HepG2 (cell line): Measurements from ENCODE around the gene NRL. TPM values are rescaled to one million over a fixed set of nuclear protein-coding genes. Genes with fewer than 3 reads are reported as not detected.
A peak's percentile ranks its signal among the peaks of the same experiment; 100 is the strongest.

Experiments
- AGO2 ChIP-seq: fragments of 200-400 bp; formaldehyde crosslinking; optimal IDR thresholded peaks from 2 replicates; pipeline ENCODE3; 2017; ENCODE audit warnings: mild to moderate bottlenecking, low read depth, low read length, moderate library complexity
- CHCHD3 ChIP-seq: sonication (generic); formaldehyde crosslinking; IDR thresholded peaks from 2 replicates; pipeline ENCODE4 v1.8.0; 2022; ENCODE audit warnings: mild to moderate bottlenecking, missing genetic modification reagents, moderate library complexity
- CHD2 ChIP-seq: IDR thresholded peaks from 2 replicates; pipeline ENCODE4 v1.6.1; 2011; ENCODE audit warnings: low read depth, low read length, improper control_type of control experiment
- HOXA5 ChIP-seq: sonication (generic); formaldehyde crosslinking; IDR thresholded peaks from 2 replicates; pipeline ENCODE4 v1.4.0; 2020; ENCODE audit warnings: missing genetic modification reagents
- JUND ChIP-seq: sonication (generic); formaldehyde crosslinking; IDR thresholded peaks from 2 replicates; pipeline ENCODE4 v1.8.0; 2022; ENCODE audit warnings: mild to moderate bottlenecking, missing genetic modification reagents
- MAZ ChIP-seq, 2 experiments: sonication (generic) in 1 of 2; formaldehyde crosslinking in 1 of 2; IDR thresholded peaks; 2 replicates each; pipeline versions ENCODE4 v1.5.0 to v1.6.1; 2012 to 2020; ENCODE audit warnings: low read depth in 2 of 2, mild to moderate bottlenecking in 2 of 2, borderline replicate concordance in 1 of 2, improper control_type of control experiment in 1 of 2, low read length in 1 of 2, missing genetic modification reagents in 1 of 2, moderate library complexity in 1 of 2
- NFE2L1 ChIP-seq: sonication (generic); formaldehyde crosslinking; IDR thresholded peaks from 2 replicates; pipeline ENCODE4 v1.4.0; 2020; ENCODE audit warnings: missing genetic modification reagents, mild to moderate bottlenecking, borderline replicate concordance
- RAD21 ChIP-seq: fragments of 450-650 bp; formaldehyde crosslinking; IDR thresholded peaks from 2 replicates; pipeline ENCODE4 v1.5.0; 2020; ENCODE audit warnings: mild to moderate bottlenecking
- RFXAP ChIP-seq: sonication (generic); formaldehyde crosslinking; IDR thresholded peaks from 2 replicates; pipeline ENCODE4 v1.4.0; 2020; ENCODE audit warnings: missing genetic modification reagents, borderline replicate concordance
- SIX1 ChIP-seq: sonication (generic); formaldehyde crosslinking; IDR thresholded peaks from 2 replicates; pipeline ENCODE4 v1.4.0; 2020; ENCODE audit warnings: missing genetic modification reagents, borderline replicate concordance
- YEATS4 ChIP-seq: sonication (generic); formaldehyde crosslinking; IDR thresholded peaks from 2 replicates; pipeline ENCODE4 v1.4.0; 2020; ENCODE audit warnings: missing genetic modification reagents, borderline replicate concordance
- ZFP90 ChIP-seq: sonication (generic); formaldehyde crosslinking; IDR thresholded peaks from 2 replicates; pipeline ENCODE4 v1.8.0; 2022; ENCODE audit warnings: missing genetic modification reagents, mild to moderate bottlenecking, inconsistent platforms, borderline replicate concordance
- ZNF124 ChIP-seq: sonication (generic); formaldehyde crosslinking; IDR thresholded peaks from 2 replicates; pipeline ENCODE4 v1.4.0; 2020; ENCODE audit warnings: missing genetic modification reagents
- ZNF30 ChIP-seq: sonication (generic); formaldehyde crosslinking; IDR thresholded peaks from 2 replicates; pipeline ENCODE4 v1.5.0; 2020; ENCODE audit warnings: mild to moderate bottlenecking, missing genetic modification reagents
- ZNF329 ChIP-seq: sonication (generic); formaldehyde crosslinking; IDR thresholded peaks from 2 replicates; pipeline ENCODE4 v1.9.0; 2021; ENCODE audit warnings: low read depth, mild to moderate bottlenecking, missing genetic modification reagents
- ZNF335 ChIP-seq: sonication (generic); formaldehyde crosslinking; IDR thresholded peaks from 2 replicates; pipeline ENCODE4 v1.4.0; 2020; ENCODE audit warnings: missing genetic modification reagents
- ZNF432 ChIP-seq: sonication (generic); formaldehyde crosslinking; IDR thresholded peaks from 2 replicates; pipeline ENCODE4 v1.5.0; 2020; ENCODE audit warnings: missing genetic modification reagents, mild to moderate bottlenecking, borderline replicate concordance
- ZNF572 ChIP-seq: sonication (generic); formaldehyde crosslinking; IDR thresholded peaks from 2 replicates; pipeline ENCODE4 v1.5.1; 2020; ENCODE audit warnings: mild to moderate bottlenecking, missing genetic modification reagents
- ZNF772 ChIP-seq: sonication (generic); formaldehyde crosslinking; IDR thresholded peaks from 2 replicates; pipeline ENCODE4 v1.5.0; 2020; ENCODE audit warnings: mild to moderate bottlenecking, missing genetic modification reagents
- ZNF777 ChIP-seq: sonication (generic); formaldehyde crosslinking; IDR thresholded peaks from 2 replicates; pipeline ENCODE4 v1.4.0; 2020; ENCODE audit warnings: missing genetic modification reagents
- ZSCAN22 ChIP-seq: sonication (generic); formaldehyde crosslinking; IDR thresholded peaks from 2 replicates; pipeline ENCODE4 v1.4.0; 2020; ENCODE audit warnings: mild to moderate bottlenecking, missing genetic modification reagents
- polyA plus RNA-seq, 8 experiments: library from polyadenylated mRNA; depleted of rRNA in 3 of 8; stranded (reverse) in 7 of 8; unstranded in 1 of 8; fragments of >200 nt; fragmentation: Illumina TruSeq in 4 of 8; extraction: Trizol in 4 of 8; gene quantifications; 2 replicates each; pipeline versions ENCODE4 v1.2.1 to v1.2.3, GENCODE V29; 2011 to 2016; ENCODE audit warnings: low read depth in 4 of 8, missing spikeins in 1 of 8, mixed read lengths in 1 of 8; ENCODE audit not compliant: insufficient read depth in 1 of 8
- total RNA-seq, 5 experiments: library from RNA; depleted of rRNA; stranded (reverse); fragments of >200 nt; fragmentation: Illumina TruSeq; extraction: Trizol; gene quantifications; 2 replicates each; pipeline ENCODE4 v1.2.3, GENCODE V29; 2016; ENCODE audit warnings: low read depth in 1 of 5
- TF ChIP-seq, protein P1 (sequence below): sonication (generic); formaldehyde crosslinking; IDR thresholded peaks from 2 replicates; pipeline ENCODE4 v1.5.0; 2020; ENCODE audit warnings: mild to moderate bottlenecking, missing genetic modification reagents, borderline replicate concordance
- TF ChIP-seq, protein P2 (sequence below): sonication (generic); formaldehyde crosslinking; IDR thresholded peaks from 2 replicates; pipeline ENCODE4 v1.4.0; 2020; ENCODE audit warnings: missing genetic modification reagents

The NRL gene
- total and polyA plus RNA-seq, 2 of the 13 experiments (the other 11 are each of a cell fraction or from before 2014, with no cell fraction given): 2.5 to 4.7 TPM

DNA sequence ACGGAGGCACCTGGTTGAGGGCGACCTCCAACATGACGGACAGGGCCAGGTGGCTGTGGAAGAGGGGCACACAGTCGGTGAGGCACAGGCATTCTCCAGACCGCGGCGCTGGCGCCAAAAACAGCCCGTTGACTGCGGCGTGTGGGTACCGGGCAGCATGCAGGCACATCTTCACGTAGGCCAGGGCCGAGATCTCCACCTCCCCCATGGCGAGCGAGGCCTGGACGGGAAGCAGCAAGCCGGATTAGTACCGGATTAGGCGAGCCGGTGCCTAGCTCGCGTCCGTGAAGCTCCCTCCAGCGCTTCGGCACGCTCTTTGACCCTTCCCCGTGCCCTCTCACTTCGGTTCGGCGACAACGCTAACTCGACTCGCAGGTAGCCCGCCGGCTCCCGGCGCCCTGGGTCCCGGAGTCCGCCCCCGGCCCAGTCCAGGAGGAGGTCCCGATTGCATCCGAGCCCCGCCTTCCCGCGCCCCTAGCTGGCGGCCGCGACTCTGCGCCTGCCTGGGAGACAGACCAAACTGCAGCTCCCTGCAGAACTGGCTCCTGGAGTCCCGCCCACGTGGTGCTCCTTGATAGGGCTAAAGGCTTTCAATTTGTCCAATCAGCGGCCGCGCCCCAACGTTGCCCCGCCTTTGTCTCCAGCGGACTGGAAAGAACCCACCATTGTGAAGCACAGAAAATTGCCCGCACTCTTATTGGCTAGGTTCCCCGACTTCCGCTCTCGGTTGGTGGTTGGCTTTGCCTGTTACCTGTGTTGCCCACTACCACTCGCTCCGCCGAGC lies 26.5 kb upstream of the NRL start, which contains the start of gene EMC9 (continued):
- TF ChIP-seq ZSCAN22 (CRISPR knock-in tag): peak; percentile 89
- peak; percentile 99 for TF ChIP-seq RFXAP (CRISPR knock-in tag)
- 0 out of 2 replicates have a peak, but pooled peaks have one; percentile 92 for TF ChIP-seq CHCHD3 (CRISPR knock-in tag)
- no peak for TF ChIP-seq CHD2
- TF ChIP-seq RAD21 (CRISPR knock-in tag): peak; percentile 84
- TF ChIP-seq ZFP90 (CRISPR knock-in tag): peak; percentile 82
- peak; percentile 100 for TF ChIP-seq AGO2
- TF ChIP-seq ZNF335 (CRISPR knock-in tag): peak; percentile 92; the same call in 1 of the 2 replicates
- TF ChIP-seq YEATS4 (CRISPR knock-in tag): peak; percentile 94
- TF ChIP-seq MAZ (IDR thresholded peaks at IDR 0.05; ENCODE audit: borderline replicate concordance, low read depth, low read length): peak; percentile 61; the same call in 1 of the 2 replicates
- TF ChIP-seq MAZ (CRISPR knock-in tag; IDR thresholded peaks at IDR 0.05; ENCODE audit: low read depth): peak; percentile 95
- peak; percentile 94 for TF ChIP-seq HOXA5 (CRISPR knock-in tag)
- no peak for TF ChIP-seq ZNF30 (CRISPR knock-in tag)
- TF ChIP-seq, protein P1, sequence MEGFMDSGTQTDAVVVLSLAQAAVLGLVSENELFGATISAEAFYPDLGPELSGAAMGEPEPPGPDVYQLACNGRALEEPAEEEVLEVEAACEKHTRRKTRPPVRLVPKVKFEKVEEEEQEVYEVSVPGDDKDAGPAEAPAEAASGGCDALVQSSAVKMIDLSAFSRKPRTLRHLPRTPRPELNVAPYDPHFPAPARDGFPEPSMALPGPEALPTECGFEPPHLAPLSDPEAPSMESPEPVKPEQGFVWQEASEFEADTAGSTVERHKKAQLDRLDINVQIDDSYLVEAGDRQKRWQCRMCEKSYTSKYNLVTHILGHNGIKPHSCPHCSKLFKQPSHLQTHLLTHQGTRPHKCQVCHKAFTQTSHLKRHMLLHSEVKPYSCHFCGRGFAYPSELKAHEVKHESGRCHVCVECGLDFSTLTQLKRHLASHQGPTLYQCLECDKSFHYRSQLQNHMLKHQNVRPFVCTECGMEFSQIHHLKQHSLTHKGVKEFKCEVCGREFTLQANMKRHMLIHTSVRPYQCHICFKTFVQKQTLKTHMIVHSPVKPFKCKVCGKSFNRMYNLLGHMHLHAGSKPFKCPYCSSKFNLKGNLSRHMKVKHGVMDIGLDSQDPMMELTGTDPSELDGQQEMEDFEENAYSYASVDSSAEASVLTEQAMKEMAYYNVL (CRISPR knock-in tag): peak; percentile 48; the same call in 1 of the 2 replicates
- TF ChIP-seq ZNF124 (CRISPR knock-in tag): no peak
- TF ChIP-seq NFE2L1 (CRISPR knock-in tag): peak; percentile 92; the same call in 1 of the 2 replicates
- TF ChIP-seq, protein P2, sequence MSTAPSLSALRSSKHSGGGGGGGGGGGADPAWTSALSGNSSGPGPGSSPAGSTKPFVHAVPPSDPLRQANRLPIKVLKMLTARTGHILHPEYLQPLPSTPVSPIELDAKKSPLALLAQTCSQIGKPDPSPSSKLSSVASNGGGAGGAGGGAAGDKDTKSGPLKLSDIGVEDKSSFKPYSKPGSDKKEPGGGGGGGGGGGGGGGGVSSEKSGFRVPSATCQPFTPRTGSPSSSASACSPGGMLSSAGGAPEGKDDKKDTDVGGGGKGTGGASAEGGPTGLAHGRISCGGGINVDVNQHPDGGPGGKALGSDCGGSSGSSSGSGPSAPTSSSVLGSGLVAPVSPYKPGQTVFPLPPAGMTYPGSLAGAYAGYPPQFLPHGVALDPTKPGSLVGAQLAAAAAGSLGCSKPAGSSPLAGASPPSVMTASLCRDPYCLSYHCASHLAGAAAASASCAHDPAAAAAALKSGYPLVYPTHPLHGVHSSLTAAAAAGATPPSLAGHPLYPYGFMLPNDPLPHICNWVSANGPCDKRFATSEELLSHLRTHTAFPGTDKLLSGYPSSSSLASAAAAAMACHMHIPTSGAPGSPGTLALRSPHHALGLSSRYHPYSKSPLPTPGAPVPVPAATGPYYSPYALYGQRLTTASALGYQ (CRISPR knock-in tag): peak; percentile 72; the same call in 1 of the 2 replicates
- TF ChIP-seq ZNF772 (CRISPR knock-in tag): peak; percentile 97
- TF ChIP-seq ZNF777 (CRISPR knock-in tag): peak; percentile 76
- no peak; the same call in 1 of the 2 replicates for TF ChIP-seq SIX1 (CRISPR knock-in tag)
- TF ChIP-seq JUND: no peak
- TF ChIP-seq ZNF329: no peak
- no peak for TF ChIP-seq ZNF432 (CRISPR knock-in tag)
- no peak for TF ChIP-seq ZNF572 (CRISPR knock-in tag)
